ENCODE data around the gene FAHD2A.
"Not testable (repeated sequence)": the region's sequence is repeated elsewhere in the genome, so short reads cannot be mapped to it uniquely, and the experiment has no call there.

The FAHD2A gene

GRCh38 chr2:95401480-95401879, 1.0 kb upstream of the FAHD2A start:
- TF ChIP-seq CTCF (IDR thresholded peaks at IDR 0.05; ENCODE audit: low read depth, low read length) (no peak), MYC (IDR thresholded peaks at IDR 0.05; ENCODE audit: low read depth, low read length) (no peak), MAX (IDR thresholded peaks at IDR 0.05; ENCODE audit: low read depth, low read length) (no peak), POLR2A (IDR thresholded peaks at IDR 0.05; ENCODE audit: extremely low read depth, insufficient read length) (no peak)
- DNase-seq (ENCODE audit: low read depth) = no peak
- peak overlapping the region; percentile 95 for H3K4me3 ChIP-seq (ENCODE audit: low read depth, low read length)

GRCh38 chr2:95402004-95402369, 521 bp upstream of the FAHD2A start:
- peak overlapping the region; percentile 95 for H3K4me3 ChIP-seq (ENCODE audit: low read depth, low read length)
- DNase-seq (ENCODE audit: low read depth) = not testable (repeated sequence)

DNA sequence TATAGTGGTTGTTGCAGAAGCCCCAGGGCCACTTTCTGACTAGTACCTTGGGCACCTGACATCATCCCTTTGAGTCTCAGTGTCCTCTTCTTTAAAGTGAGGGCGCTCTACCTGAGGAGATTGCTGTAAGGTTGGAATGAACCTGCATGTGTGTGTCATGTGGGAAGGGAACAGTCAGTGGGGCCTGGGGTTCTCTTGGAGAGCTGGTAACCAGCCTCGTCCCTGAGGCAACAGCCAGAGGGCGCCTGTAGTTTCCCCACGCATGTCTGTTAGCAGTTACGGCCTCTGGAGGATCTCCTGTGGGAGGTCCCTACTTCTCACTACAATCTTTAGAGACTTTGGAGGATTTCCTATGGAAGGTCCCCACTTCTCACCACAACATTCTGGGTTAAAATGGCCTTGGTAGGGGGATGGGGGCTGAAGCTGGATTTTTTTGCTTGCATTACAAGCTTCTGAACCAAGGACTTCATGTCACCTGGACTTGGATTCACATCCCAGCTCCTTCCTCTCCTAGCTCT, 755 bp downstream of the FAHD2A start:
- peak; percentile 54 for TF ChIP-seq CTCF (IDR thresholded peaks at IDR 0.05; ENCODE audit: low read depth, low read length)
- H3K4me3 ChIP-seq (ENCODE audit: low read depth, low read length) = peak overlapping the region; percentile 95
- peak; percentile 59 for DNase-seq (ENCODE audit: low read depth)

GRCh38 chr2:95403824-95404223, 1.3 kb downstream of the FAHD2A start:
- not testable (repeated sequence) for DNase-seq (ENCODE audit: low read depth)
- H3K4me3 ChIP-seq (ENCODE audit: low read depth, low read length) = peak overlapping the region; percentile 95

- DNase-seq (ENCODE audit: low read depth); H3K4me3 ChIP-seq (ENCODE audit: low read depth, low read length): not testable (repeated sequence)
- peak; percentile 7 for TF ChIP-seq CTCF (IDR thresholded peaks at IDR 0.05; ENCODE audit: low read depth, low read length)
Measured at GRCh38 chr2:95404676-95405075, 2.2 kb downstream of the FAHD2A start.

DNA sequence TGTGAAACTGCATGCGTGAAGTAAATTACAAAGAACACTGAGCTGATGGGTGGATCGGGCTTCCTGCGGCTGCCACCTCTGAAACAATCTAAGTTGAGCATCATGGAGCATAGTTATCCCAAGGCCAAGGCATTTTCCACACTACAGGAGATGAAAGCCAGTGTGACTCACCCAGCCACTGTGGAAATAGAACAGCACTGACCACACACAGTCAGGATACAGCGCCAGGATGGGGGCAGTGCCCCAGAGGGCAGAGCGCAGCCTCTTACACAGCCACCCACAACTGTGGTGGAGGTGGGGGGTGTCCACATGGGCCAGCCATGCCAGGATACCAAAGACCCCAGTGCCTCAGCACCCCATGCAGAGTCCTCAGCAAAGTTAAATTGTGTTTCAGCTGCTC, 8.7 kb downstream of the FAHD2A start:
- not testable (repeated sequence) for DNase-seq (ENCODE audit: low read depth); H3K4me3 ChIP-seq (ENCODE audit: low read depth, low read length)

DNA sequence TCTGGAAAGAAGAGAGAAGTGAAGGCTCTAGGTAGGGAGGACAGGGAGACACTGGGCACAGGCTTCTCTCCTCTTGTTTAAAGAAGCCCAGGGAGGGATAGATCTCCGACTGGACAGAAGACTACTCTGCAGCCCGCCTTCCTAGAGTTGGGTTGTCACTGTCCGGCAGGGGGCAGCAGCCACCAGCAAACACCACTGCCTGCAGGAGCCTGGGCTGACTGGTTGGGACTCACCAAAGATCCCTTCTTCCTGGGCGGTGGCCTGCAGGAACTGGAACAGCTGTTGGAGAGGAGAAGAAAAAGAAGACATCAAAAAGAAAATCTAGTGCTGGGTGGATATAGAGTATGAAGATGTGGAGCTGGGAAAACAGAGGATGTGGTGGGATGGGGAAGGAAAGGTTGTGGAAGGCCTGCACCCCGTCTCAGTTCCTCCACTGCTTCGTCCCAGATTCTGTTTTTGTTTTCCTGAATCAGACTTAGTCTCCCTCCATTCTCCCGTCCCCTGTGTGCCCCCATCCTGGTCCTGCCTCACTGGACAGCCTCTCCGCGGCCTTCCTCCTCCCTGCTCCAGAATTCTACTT, 11.6 kb downstream of the FAHD2A start:
- not testable (repeated sequence) for H3K4me3 ChIP-seq (ENCODE audit: low read depth, low read length)
- TF ChIP-seq CTCF (IDR thresholded peaks at IDR 0.05; ENCODE audit: low read depth, low read length) = peak; percentile 80
- peak; percentile 67 for DNase-seq (ENCODE audit: low read depth)

DNA sequence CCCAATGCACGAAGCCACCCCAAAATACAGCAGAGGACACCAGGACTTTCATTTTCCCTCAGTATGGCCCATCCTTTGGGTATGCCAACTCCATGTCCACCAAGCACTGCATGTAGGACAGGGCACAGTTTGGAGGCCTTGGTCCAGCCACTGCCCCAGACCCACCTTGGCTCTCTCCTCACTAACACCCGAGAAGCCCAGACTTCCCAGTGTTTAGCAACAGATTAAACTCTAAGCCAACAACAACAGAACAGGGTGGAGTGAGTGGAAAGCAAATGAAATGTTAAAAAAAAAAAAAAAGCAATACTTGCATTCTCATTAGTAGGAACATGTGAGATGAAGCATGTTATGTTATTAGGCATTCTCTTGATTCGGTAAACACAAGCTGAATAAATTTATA, 12.6 kb downstream of the FAHD2A start:
- H3K4me3 ChIP-seq (ENCODE audit: low read depth, low read length); DNase-seq (ENCODE audit: low read depth): not testable (repeated sequence)

DNA sequence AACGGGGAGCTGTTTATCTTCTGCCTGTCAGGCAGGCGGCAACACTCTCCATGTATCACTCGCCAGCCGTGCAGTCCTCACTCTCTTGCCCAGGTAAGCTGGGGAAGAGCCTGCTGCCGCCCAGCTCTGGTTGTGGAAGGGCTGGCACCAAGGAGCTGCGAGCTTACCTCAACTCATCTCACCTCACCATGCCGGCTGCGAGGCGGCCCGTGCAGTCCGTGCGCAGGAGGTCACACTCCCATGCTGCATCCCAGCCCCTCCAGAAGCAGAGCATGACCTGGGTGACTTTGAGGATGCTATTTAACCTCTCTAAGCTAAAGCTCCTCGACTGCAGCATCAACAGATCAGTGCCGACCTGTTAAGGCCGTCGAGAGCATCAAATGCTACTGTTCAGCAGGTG, 13.1 kb downstream of the FAHD2A start:
- not testable (repeated sequence) for DNase-seq (ENCODE audit: low read depth); H3K4me3 ChIP-seq (ENCODE audit: low read depth, low read length)

DNA sequence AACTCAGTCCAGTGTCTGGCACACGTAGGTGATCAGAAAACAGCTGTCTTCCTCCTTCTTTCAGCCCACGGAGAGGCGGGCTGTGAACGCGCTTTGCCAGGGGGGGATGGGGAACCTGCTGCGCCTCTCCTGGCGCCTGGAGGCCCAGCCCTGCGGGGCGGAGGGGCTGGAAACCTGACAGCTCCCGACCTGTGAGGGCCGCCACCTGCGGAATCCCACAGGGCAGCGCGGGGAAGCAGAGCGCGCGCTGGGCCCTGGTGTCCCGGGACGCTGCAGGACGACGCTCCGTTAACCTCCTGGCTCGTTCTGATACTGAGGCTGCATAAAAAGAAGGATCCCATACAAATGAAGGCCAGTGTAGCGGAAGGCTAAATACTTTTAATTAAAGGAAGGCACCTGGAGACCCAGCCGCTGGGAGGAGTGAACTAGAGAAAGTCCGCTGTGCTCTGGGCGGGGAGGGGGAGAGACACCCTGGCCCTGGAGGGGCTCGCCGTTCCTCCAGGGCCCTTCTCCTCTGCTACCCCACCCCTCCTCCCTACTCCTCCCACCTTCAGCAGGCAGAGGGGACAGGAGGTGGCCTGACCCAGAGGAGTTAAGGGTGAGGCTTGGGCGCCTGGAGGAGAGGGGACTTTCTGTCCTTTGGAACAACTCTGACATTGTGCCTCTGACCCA, 24.8 kb downstream of the FAHD2A start:
- DNase-seq (ENCODE audit: low read depth); H3K4me3 ChIP-seq (ENCODE audit: low read depth, low read length): not testable (repeated sequence)

DNA sequence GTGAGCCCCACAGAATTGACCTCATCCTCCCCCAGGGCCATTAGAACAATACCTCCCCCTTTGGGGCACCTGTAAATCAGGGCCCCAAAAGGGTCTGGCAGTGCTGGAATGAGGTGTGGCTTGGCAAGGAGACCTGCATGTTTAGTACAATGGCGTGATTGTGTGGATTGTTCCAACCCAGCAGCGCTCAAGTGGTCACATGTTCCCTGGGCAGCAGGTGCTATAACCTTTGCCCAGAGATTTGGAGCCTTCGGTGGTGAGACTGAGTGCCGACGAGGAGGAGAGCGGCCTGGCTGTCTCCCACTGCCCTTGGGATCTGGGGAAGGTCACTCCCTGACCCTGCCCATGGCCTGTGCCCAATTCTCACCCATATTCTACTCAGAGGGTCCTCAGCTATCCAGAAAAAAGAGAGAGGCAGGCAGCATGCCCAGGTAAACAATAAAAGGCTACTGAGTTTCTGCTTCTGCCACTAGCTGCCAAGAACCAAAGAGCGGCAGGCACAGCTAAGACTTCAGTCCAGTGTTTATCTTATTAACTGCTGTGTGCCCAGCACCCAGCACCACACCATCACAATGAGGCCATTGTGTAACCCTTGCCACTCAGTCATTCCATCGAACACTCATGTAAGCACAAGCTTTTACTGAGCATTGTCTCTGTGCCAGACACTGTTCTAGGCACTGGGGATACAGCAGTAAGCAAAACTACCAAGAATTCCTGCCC, 27.4 kb downstream of the FAHD2A start:
- not testable (repeated sequence) for H3K4me3 ChIP-seq (ENCODE audit: low read depth, low read length); DNase-seq (ENCODE audit: low read depth)

- H3K4me3 ChIP-seq (ENCODE audit: low read depth, low read length); DNase-seq (ENCODE audit: low read depth): not testable (repeated sequence)
Measured at GRCh38 chr2:95433373-95433772, 30.9 kb downstream of the FAHD2A start.

- not testable (repeated sequence) for DNase-seq (ENCODE audit: low read depth); H3K4me3 ChIP-seq (ENCODE audit: low read depth, low read length)
Measured at GRCh38 chr2:95433973-95434372, 31.5 kb downstream of the FAHD2A start.
